ENCODE data around the gene KCNQ1. TPM values are rescaled to one million over a fixed set of nuclear protein-coding genes. Genes with fewer than 3 reads are reported as not detected.

KCNQ1 gene
- polyA plus RNA-seq, 1 experiment: not detected

- no peak for TF ChIP-seq CTCF (IDR thresholded peaks at IDR 0.05; ENCODE audit: low read depth, low read length)
- ChIA-PET CTCF (interaction anchor here (0.6 to 11.7 kb wide), 10 partner anchors 15 to 467 kb away, joined by 3 to 403 read pairs (median 4); no protein-coding TSS in a partner anchor), POLR2A (interaction anchor here (0.8 to 6.6 kb wide), 2 partner anchors 42 to 355 kb away, joined by 3 to 46 read pairs; partner anchors contain the start of gene PHLDA2)
- Histone ChIP-seq H3K4me3 (ENCODE audit: low read depth, low read length) (no peak overlapping the region), H3K27me3 (ENCODE audit: control insufficient read depth, insufficient read depth, low read length) (peaks cover 6% of the 10 kb centered on the region), H3K9me3 (ENCODE audit: control insufficient read depth, insufficient read depth, low read length) (no peaks in the 10 kb centered on the region; the same call in 1 of the 2 replicates), H3K27ac (ENCODE audit: low read depth, low read length) (no peak overlapping the region)
- DNase-seq (ENCODE audit: low read depth, low spot score): no peak
Measured at GRCh38 chr11:2887515-2888195, 442.8 kb downstream of the KCNQ1 start.

- peak; percentile 70 for DNase-seq (ENCODE audit: low read depth, low spot score)
- ChIA-PET CTCF (interaction anchor here (0.6 to 11.7 kb wide), 10 partner anchors 15 to 355 kb away, joined by 3 to 403 read pairs (median 4); a partner anchor contains a TSS), POLR2A (interaction anchor here (0.8 to 6.6 kb wide), 2 partner anchors 41 to 355 kb away, joined by 3 to 46 read pairs; partner anchors contain the start of gene PHLDA2)
Measured at GRCh38 chr11:2888266-2888968, 443.6 kb downstream of the KCNQ1 start.

GRCh38 chr11:2889362-2890273 lies 444.8 kb downstream of the KCNQ1 start:
- TF ChIP-seq CTCF (IDR thresholded peaks at IDR 0.05; ENCODE audit: low read depth, low read length): no peak
- no peaks in the 10 kb centered on the region for H3K27me3 ChIP-seq (ENCODE audit: control insufficient read depth, insufficient read depth, low read length)
- POLR2A ChIA-PET: interaction anchor here (0.6 to 6.6 kb wide), 3 partner anchors 13 to 357 kb away, joined by 3 to 46 read pairs (median 25); a partner anchor contains a TSS
- CTCF ChIA-PET: interaction anchor here (0.6 to 11.7 kb wide), 4 partner anchors 13 to 583 kb away, joined by 3 to 403 read pairs (median 6); a partner anchor contains a TSS
- no peak overlapping the region for H3K4me3 ChIP-seq (ENCODE audit: low read depth, low read length)
- no peak for DNase-seq (ENCODE audit: low read depth, low spot score)
- no peak overlapping the region for H3K27ac ChIP-seq (ENCODE audit: low read depth, low read length)
- H3K9me3 ChIP-seq (ENCODE audit: control insufficient read depth, insufficient read depth, low read length): no peaks in the 10 kb centered on the region; the same call in 1 of the 2 replicates

More at GRCh38 chr11:2888266-2888968, 443.6 kb downstream of the KCNQ1 start:
- H3K27me3 ChIP-seq (ENCODE audit: control insufficient read depth, insufficient read depth, low read length): no peaks in the 10 kb centered on the region
- H3K27ac ChIP-seq (ENCODE audit: low read depth, low read length): no peak overlapping the region
- H3K9me3 ChIP-seq (ENCODE audit: control insufficient read depth, insufficient read depth, low read length): no peaks in the 10 kb centered on the region; the same call in 1 of the 2 replicates
- TF ChIP-seq CTCF (IDR thresholded peaks at IDR 0.05; ENCODE audit: low read depth, low read length): peak; percentile 99
- no peak overlapping the region for H3K4me3 ChIP-seq (ENCODE audit: low read depth, low read length)

- no peaks in the 10 kb centered on the region for H3K27me3 ChIP-seq (ENCODE audit: control insufficient read depth, insufficient read depth, low read length)
- CTCF ChIA-PET: interaction anchor here (0.8 to 11.7 kb wide), 4 partner anchors 12 to 357 kb away, joined by 3 to 403 read pairs (median 5); partner anchors contain the start of gene PHLDA2
- TF ChIP-seq CTCF (IDR thresholded peaks at IDR 0.05; ENCODE audit: low read depth, low read length): no peak
- H3K27ac ChIP-seq (ENCODE audit: low read depth, low read length): peak overlapping the region; percentile 39
- H3K4me3 ChIP-seq (ENCODE audit: low read depth, low read length): no peak overlapping the region
- DNase-seq (ENCODE audit: low read depth, low spot score): no peak
- POLR2A ChIA-PET: interaction anchor here (0.9 to 3.7 kb wide), 2 partner anchors 33 to 358 kb away, joined by 3 to 25 read pairs; no protein-coding TSS in a partner anchor
- H3K9me3 ChIP-seq (ENCODE audit: control insufficient read depth, insufficient read depth, low read length): no peaks in the 10 kb centered on the region; the same call in 1 of the 2 replicates
Measured at GRCh38 chr11:2890466-2891294, 445.9 kb downstream of the KCNQ1 start.

Measured in AG04450 (cell line).